Stimulated activated CD4-positive, alpha-beta T cell treated with anti-CD3 and anti-CD28 coated beads, Interleukin-1b, Interleukin-23, amount 100 ng/mL, for 24 hours (primary cell): ENCODE results near the gene PITPNM2.
A peak's percentile ranks its signal among the peaks of the same experiment; 100 is the strongest.
"Not testable (repeated sequence)": the region's sequence is repeated elsewhere in the genome, so short reads cannot be mapped to it uniquely, and the experiment has no call there.

Source experiments
- DNase-seq, 4 experiments: peaks; one replicate each; pipeline ENCODE4 v3.0.0-alpha.2; 2020; ENCODE audit warnings: low read depth in 4 of 4, low spot score in 1 of 4

Gene PITPNM2

GRCh38 chr12:123120452-123121166 is 30.3 kb downstream of the PITPNM2 start:
- no peak for DNase-seq

- no peak for DNase-seq
These were observed 31.1 kb downstream of the PITPNM2 start for GRCh38 chr12:123119808-123120207.

- no peak for DNase-seq
These were observed 32.4 kb downstream of the PITPNM2 start for GRCh38 chr12:123118497-123118896.

- no peak for DNase-seq
These were observed 35.3 kb downstream of the PITPNM2 start for GRCh38 chr12:123115409-123116121.

GRCh38 chr12:123114304-123115083 is 36.4 kb downstream of the PITPNM2 start:
- DNase-seq, result no peak

- no peak for DNase-seq
These were observed 37.9 kb downstream of the PITPNM2 start for GRCh38 chr12:123113026-123113425.

GRCh38 chr12:123111498-123112165 is 39.3 kb downstream of the PITPNM2 start:
- DNase-seq, result no peak

- DNase-seq, result no peak
These were observed 41.5 kb downstream of the PITPNM2 start for GRCh38 chr12:123109319-123109772.

GRCh38 chr12:123108682-123109066 is 42.2 kb downstream of the PITPNM2 start:
- no peak for DNase-seq

- DNase-seq, result no peak
These were observed 42.8 kb downstream of the PITPNM2 start for GRCh38 chr12:123107926-123108681.

- DNase-seq, result peak in 1 of 4 experiments; percentile 50
These were observed 44.1 kb downstream of the PITPNM2 start for GRCh38 chr12:123106640-123107359.

- no peak for DNase-seq
These were observed 45.6 kb downstream of the PITPNM2 start for GRCh38 chr12:123105211-123105826.

GRCh38 chr12:123104809-123105208 is 46.1 kb downstream of the PITPNM2 start:
- no peak for DNase-seq

- not testable (repeated sequence) for DNase-seq
These were observed 46.8 kb downstream of the PITPNM2 start for GRCh38 chr12:123104094-123104493.

GRCh38 chr12:123102781-123103503 is 47.9 kb downstream of the PITPNM2 start:
- no peak for DNase-seq

GRCh38 chr12:123102366-123102765 is 48.5 kb downstream of the PITPNM2 start:
- no peak for DNase-seq

GRCh38 chr12:123101526-123101925 is 49.4 kb downstream of the PITPNM2 start:
- DNase-seq, result no peak
